GM21526 (cell line): ENCODE measurements around the gene CCDC195.

Source experiments
- ATAC-seq: cut with Tn5 transposase; IDR thresholded peaks from one replicate; pipeline ENCODE4 v1.9.1; 2021; ENCODE audit warnings: moderate library complexity; ENCODE audit not compliant: unreplicated experiment, low FRiP score

The CCDC195 gene

GRCh38 chr2:224716201-224716600 lies at the start of gene CCDC195:
Gene CCDC195 (minus strand): TSS chr2:224716365. CDS start chr2:224716365, 0 bp downstream.
- ATAC-seq, result no peak

- ATAC-seq, result no peak
Observed at GRCh38 chr2:224764565-224765236, 48.5 kb upstream of the CCDC195 start.

GRCh38 chr2:224757934-224758548 lies 41.9 kb upstream of the CCDC195 start:
- no peak for ATAC-seq

GRCh38 chr2:224753743-224754540 lies 37.8 kb upstream of the CCDC195 start:
- no peak for ATAC-seq

- ATAC-seq, result peak; percentile 69
Observed at GRCh38 chr2:224751996-224752698, 36.0 kb upstream of the CCDC195 start.

GRCh38 chr2:224749136-224749535 lies 33.0 kb upstream of the CCDC195 start:
- ATAC-seq, result no peak

- no peak for ATAC-seq
Observed at GRCh38 chr2:224747765-224748164, 31.6 kb upstream of the CCDC195 start.

GRCh38 chr2:224736227-224736626 lies 20.1 kb upstream of the CCDC195 start:
- no peak for ATAC-seq

GRCh38 chr2:224734949-224735348 lies 18.8 kb upstream of the CCDC195 start:
- no peak for ATAC-seq

GRCh38 chr2:224731665-224732064 lies 15.5 kb upstream of the CCDC195 start:
- ATAC-seq, result no peak

GRCh38 chr2:224729435-224729834 lies 13.3 kb upstream of the CCDC195 start:
- no peak for ATAC-seq

GRCh38 chr2:224724331-224724730 lies 8.2 kb upstream of the CCDC195 start:
- ATAC-seq, result no peak

GRCh38 chr2:224723586-224724217 lies 7.5 kb upstream of the CCDC195 start:
- no peak for ATAC-seq

GRCh38 chr2:224722770-224723169 lies 6.6 kb upstream of the CCDC195 start:
- no peak for ATAC-seq

- ATAC-seq, result no peak
Observed at GRCh38 chr2:224722250-224722649, 6.1 kb upstream of the CCDC195 start.

- no peak for ATAC-seq
Observed at GRCh38 chr2:224716921-224717320, 756 bp upstream of the CCDC195 start.

GRCh38 chr2:224711859-224712665 lies 4.1 kb downstream of the CCDC195 start:
- no peak for ATAC-seq

- ATAC-seq, result no peak
Observed at GRCh38 chr2:224711381-224711780, 4.8 kb downstream of the CCDC195 start.

- ATAC-seq, result no peak
Observed at GRCh38 chr2:224709301-224709700, 6.9 kb downstream of the CCDC195 start.

- no peak for ATAC-seq
Observed at GRCh38 chr2:224694502-224694901, 21.7 kb downstream of the CCDC195 start.
